IMR-90 (cell line): Measurements from ENCODE around the gene CACUL1. TPM values are rescaled to one million over a fixed set of nuclear protein-coding genes. Genes with fewer than 3 reads are reported as not detected.

Source experiments
- ATAC-seq: fragments of 200-7000 bp; cut with Tn5 transposase; 2 replicates; pipeline ENCODE4 v1.9.1; 2020; ENCODE audit warnings: low read depth, mild to moderate bottlenecking, moderate library complexity
- BruUV-seq: library from RNA; stranded (reverse); fragments of 400-500 nt; replicated peaks from 2 replicates; lab custom pipeline; 2021; lab: Mats Ljungman, UMichigan
- CTCF ChIA-PET: fragments of 300-600 bp; formaldehyde crosslinking; extraction: SDS; loops from one replicate; lab custom pipeline; 2021; ENCODE audit warnings: antibody characterized with exemption; lab: Yijun Ruan, JAX
- POLR2A ChIA-PET: fragments of 300-600 bp; sonication (Branson Sonifier 250); formaldehyde crosslinking; loops from one replicate; lab custom pipeline; 2022; ENCODE audit warnings: antibody characterized with exemption; ENCODE audit not compliant: unreplicated experiment; lab: Charles Lee
- DNase-seq: peaks from one replicate; pipeline ENCODE4 v3.0.0; 2013
- H2AFZ ChIP-seq: replicated peaks from 2 replicates; pipeline ENCODE3; 2013; ENCODE audit warnings: low read length, mild to moderate bottlenecking; ENCODE audit not compliant: poor library complexity
- H2AK5ac ChIP-seq: 2 replicates; pipeline ENCODE4 v1.6.1; 2013; ENCODE audit warnings: low read depth, low read length, inconsistent platforms
- H2AK9ac ChIP-seq: replicated peaks from 2 replicates; pipeline ENCODE3; 2013; ENCODE audit warnings: mild to moderate bottlenecking, low read depth, low read length, moderate library complexity; ENCODE audit not compliant: poor library complexity
- H2BK120ac ChIP-seq: 2 replicates; pipeline ENCODE4 v1.6.1; 2013; ENCODE audit warnings: low read depth, low read length, inconsistent platforms
- H2BK15ac ChIP-seq: 3 replicates; pipeline ENCODE4 v1.6.1; 2013; ENCODE audit warnings: low read depth, low read length, inconsistent platforms
- H2BK20ac ChIP-seq: 2 replicates; pipeline ENCODE4 v1.6.1; 2013; ENCODE audit warnings: low read depth, mild to moderate bottlenecking, inconsistent platforms, low read length, moderate library complexity
- H2BK5ac ChIP-seq: 2 replicates; pipeline ENCODE4 v1.6.1; 2013; ENCODE audit warnings: mild to moderate bottlenecking, low read depth, low read length, inconsistent platforms; ENCODE audit not compliant: poor library complexity, severe bottlenecking
- H3K14ac ChIP-seq: replicated peaks from 2 replicates; pipeline ENCODE4 v1.6.1; 2013; ENCODE audit warnings: low read depth, low read length, inconsistent platforms
- H3K18ac ChIP-seq: 2 replicates; pipeline ENCODE4 v1.6.1; 2013; ENCODE audit warnings: low read depth, low read length, control low read depth
- H3K23ac ChIP-seq: 2 replicates; pipeline ENCODE4 v1.6.1; 2013; ENCODE audit warnings: low read depth, low read length, inconsistent platforms
- H3K27ac ChIP-seq: 2 replicates; pipeline ENCODE4 v1.5.1; 2013; ENCODE audit warnings: mild to moderate bottlenecking, control low read depth, low read length; ENCODE audit not compliant: insufficient read depth
- H3K27me3 ChIP-seq: 2 replicates; pipeline ENCODE4 v1.6.1; 2013; ENCODE audit warnings: low read length; ENCODE audit not compliant: control insufficient read depth, insufficient read depth
- H3K36me3 ChIP-seq: 2 replicates; pipeline ENCODE4 v1.6.1; 2013; ENCODE audit warnings: low read length, mixed read lengths; ENCODE audit not compliant: control insufficient read depth, insufficient read depth
- H3K4ac ChIP-seq: 2 replicates; pipeline ENCODE4 v1.6.1; 2013; ENCODE audit warnings: low read depth, low read length, inconsistent platforms
- H3K4me1 ChIP-seq: 2 replicates; pipeline ENCODE4 v1.6.1; 2013; ENCODE audit warnings: low read length, mixed read lengths; ENCODE audit not compliant: control insufficient read depth, insufficient read depth
- H3K4me2 ChIP-seq: 2 replicates; pipeline ENCODE4 v1.6.1; 2013; ENCODE audit warnings: low read depth, mild to moderate bottlenecking, control low read depth, low read length, moderate library complexity
- H3K4me3 ChIP-seq: 2 replicates; pipeline ENCODE4 v1.5.1; 2013; ENCODE audit warnings: low read depth, mild to moderate bottlenecking, control low read depth, low read length, moderate library complexity; ENCODE audit not compliant: insufficient read depth
- H3K56ac ChIP-seq: 2 replicates; pipeline ENCODE4 v1.6.1; 2013; ENCODE audit warnings: low read length, inconsistent platforms; ENCODE audit not compliant: insufficient read depth; ENCODE audit errors: extremely low read depth
- H3K79me1 ChIP-seq, 2 experiments: 2 replicates each; pipeline ENCODE4 v1.6.1; 2013; ENCODE audit warnings: low read length in 2 of 2, inconsistent platforms in 1 of 2, low read depth in 1 of 2
- H3K9ac ChIP-seq: 2 replicates; pipeline ENCODE4 v1.6.1; 2013; ENCODE audit warnings: low read depth, low read length, control low read depth
- H3K9me1 ChIP-seq: 2 replicates; pipeline ENCODE4 v1.6.1; 2013; ENCODE audit warnings: low read length, inconsistent platforms; ENCODE audit not compliant: insufficient read depth
- H3K9me3 ChIP-seq: 2 replicates; pipeline ENCODE4 v1.6.1; 2013; ENCODE audit warnings: low read length; ENCODE audit not compliant: control insufficient read depth, insufficient read depth
- H4K20me1 ChIP-seq: 2 replicates; pipeline ENCODE4 v1.6.1; 2013; ENCODE audit warnings: low read length, inconsistent platforms; ENCODE audit not compliant: insufficient read depth
- H4K5ac ChIP-seq: 2 replicates; pipeline ENCODE4 v1.6.1; 2013; ENCODE audit warnings: mild to moderate bottlenecking, low read depth, low read length, control low read depth
- H4K8ac ChIP-seq, 2 experiments: 2 replicates each; pipeline ENCODE4 v1.6.1; 2013; ENCODE audit warnings: low read depth in 2 of 2, low read length in 2 of 2, control low read depth in 1 of 2, inconsistent platforms in 1 of 2
- H4K91ac ChIP-seq: 2 replicates; pipeline ENCODE4 v1.6.1; 2013; ENCODE audit warnings: low read depth, low read length, inconsistent platforms; ENCODE audit not compliant: insufficient read depth
- CEBPB ChIP-seq: IDR thresholded peaks from 2 replicates; pipeline ENCODE4 v1.6.1; 2012; ENCODE audit warnings: low read depth, low read length, improper control_type of control experiment
- CHD1 ChIP-seq: IDR thresholded peaks from 2 replicates; pipeline ENCODE4 v1.6.1; 2012; ENCODE audit warnings: low read depth, low read length, improper control_type of control experiment
- dilution Hi-C: fragments of 300-500 bp; cut with HindIII; formaldehyde crosslinking; loops from one replicate; pipeline ENCODE4 v1.14.3; 2018; ENCODE audit warnings: low sequenced_read_pairs; ENCODE audit not compliant: unreplicated experiment
- in situ Hi-C: fragments of 300-500 bp; cut with MboI; formaldehyde crosslinking; loops from 3 replicates; pipeline ENCODE4 v1.14.3; 2019; ENCODE audit warnings: low sequenced_read_pairs, inconsistent platforms, mixed read lengths
- intact Hi-C: fragments of 100-400 bp; cut with micrococcal nuclease; formaldehyde crosslinking; loops from 2 replicates; pipeline ENCODE4 v1.10.0; 2022
- polyA plus RNA-seq, 3 experiments: library from polyadenylated mRNA; depleted of rRNA; stranded (reverse); fragments of >200 nt; gene quantifications; 2 replicates each; pipeline ENCODE4 v1.2.3, GENCODE V29; 2012; ENCODE audit warnings: low replicate concordance in 1 of 3
- total RNA-seq: library from RNA; depleted of rRNA; stranded (reverse); fragments of >200 nt; gene quantifications from 2 replicates; pipeline ENCODE4 v1.2.3, GENCODE V29; 2012

Gene CACUL1
- total and polyA plus RNA-seq, 2 of the 4 experiments (the other 2 are of a cell fraction) = 5.3 to 23.5 TPM

DNA sequence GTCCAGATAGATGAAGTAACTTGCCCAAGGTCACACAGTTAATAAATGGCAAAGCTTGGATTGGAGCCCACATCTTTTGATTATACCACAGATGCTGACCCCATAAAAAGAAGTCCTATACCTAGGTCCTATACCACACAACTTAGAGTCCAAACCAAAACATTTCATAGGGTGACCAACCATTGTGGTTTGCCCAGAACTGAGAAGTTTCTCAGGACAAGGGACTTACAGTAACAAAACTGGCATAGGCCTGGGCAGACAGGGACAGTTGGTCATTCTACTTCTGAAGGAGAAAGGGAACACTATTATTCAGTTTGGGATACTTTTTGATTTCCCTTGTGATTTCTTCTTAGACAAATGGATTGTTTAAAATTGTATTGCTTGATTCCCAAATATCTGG lies 126.4 kb downstream of the CACUL1 start:
- dilution Hi-C loops = no loop called here
- Histone ChIP-seq H3K79me1 (no peaks in the 10 kb centered on the region), H2BK20ac (no peak overlapping the region), H4K20me1 (no peaks in the 10 kb centered on the region), H2BK15ac (no peak overlapping the region), H3K14ac (no peak overlapping the region), H3K56ac (no peak overlapping the region), H3K9me3 (no peaks in the 10 kb centered on the region), H3K4ac (no peak overlapping the region), H3K18ac (no peak overlapping the region), H2AK5ac (no peak overlapping the region), H3K4me3 (no peak overlapping the region), H3K23ac (no peak overlapping the region), H4K5ac (no peak overlapping the region), H3K9ac (no peak overlapping the region), H3K4me2 (no peak overlapping the region), H2BK120ac (no peak overlapping the region), H4K91ac (no peak overlapping the region), H2BK5ac (no peak overlapping the region), H4K8ac (no peak overlapping the region), H3K36me3 (no peaks in the 10 kb centered on the region), H2AFZ (no peak overlapping the region), H2AK9ac (no peak overlapping the region), H3K4me1 (no peaks in the 10 kb centered on the region), H3K27me3 (0 out of 2 replicates have a peak, but pooled peaks cover 1% of the 10 kb centered on the region), H3K9me1 (no peaks in the 10 kb centered on the region), H3K27ac (no peak overlapping the region)
- TF ChIP-seq CEBPB = no peak
- TF ChIP-seq CHD1 = no peak
- ATAC-seq (no peak), DNase-seq (no peak)
- ChIA-PET CTCF (no interaction called here), POLR2A (no interaction called here)
- BruUV-seq = no TSS peak
- intact Hi-C loops = loop anchor here (2.0 kb wide), 1 partner anchor 32 kb away; no protein-coding TSS in a partner anchor
- in situ Hi-C loops = no loop called here
